ENCODE measurements around the gene MIS12. TPM values are rescaled to one million over a fixed set of nuclear protein-coding genes. Genes with fewer than 3 reads are reported as not detected.

The MIS12 gene, protein sequence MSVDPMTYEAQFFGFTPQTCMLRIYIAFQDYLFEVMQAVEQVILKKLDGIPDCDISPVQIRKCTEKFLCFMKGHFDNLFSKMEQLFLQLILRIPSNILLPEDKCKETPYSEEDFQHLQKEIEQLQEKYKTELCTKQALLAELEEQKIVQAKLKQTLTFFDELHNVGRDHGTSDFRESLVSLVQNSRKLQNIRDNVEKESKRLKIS
- total RNA-seq, result 10.0 TPM
- long read RNA-seq, transcript MIS12-206 (3 exons, 2,691 nt), result major isoform, 7 of 17 reads
- long read RNA-seq, partial matches to known transcripts, result 3 of 17 reads
- long read RNA-seq, other reads (novel, unspliced or antisense), result 5 of 17 reads

DNA sequence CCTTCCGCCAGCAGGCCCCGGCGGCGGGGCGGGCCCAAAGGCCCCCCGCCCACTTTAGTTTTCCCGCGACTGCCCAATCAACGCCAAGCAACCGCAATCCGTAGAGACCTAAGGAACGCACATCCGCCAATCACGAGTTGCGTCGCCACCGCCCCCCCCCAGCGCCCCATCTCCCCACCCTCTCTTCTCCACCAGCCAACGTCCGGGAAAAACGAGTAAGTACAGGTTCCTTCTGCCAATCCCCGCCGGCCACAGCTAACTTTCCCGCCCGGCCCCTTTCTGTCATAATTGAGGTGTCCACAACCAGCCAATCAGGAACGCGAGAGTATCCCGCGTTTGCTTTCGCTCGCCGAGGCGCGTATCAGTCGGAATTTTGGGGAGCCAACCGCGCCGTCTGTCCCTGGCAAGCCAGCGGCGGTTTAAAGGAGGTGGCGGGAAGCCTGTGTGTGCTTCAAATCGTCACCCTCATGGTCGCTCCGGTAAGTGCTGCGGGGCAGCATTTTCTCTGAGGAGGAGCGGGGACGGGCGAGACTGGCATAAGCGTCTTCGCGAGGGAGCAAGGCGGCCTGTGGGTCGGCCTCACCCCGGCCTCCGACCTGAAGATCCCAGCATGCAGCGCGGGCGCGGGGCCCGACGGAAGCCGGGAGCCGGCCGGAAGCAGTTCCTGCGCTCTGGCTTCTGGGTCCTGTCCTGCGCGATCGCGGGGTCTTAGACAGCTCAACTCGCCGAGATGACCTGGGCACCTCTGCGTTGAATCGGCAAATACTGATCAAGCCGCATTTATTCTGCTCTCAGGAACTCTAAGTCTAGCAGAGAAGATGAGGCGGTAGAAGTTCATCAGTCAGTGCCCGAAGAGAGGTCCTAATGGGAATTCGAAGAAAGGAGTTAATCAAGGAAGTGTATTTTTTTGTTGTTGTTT is at the start of gene MIS12:
Gene MIS12 (plus strand): TSS at position 361 of the 919 bp plus-strand sequence. CDS start 2,297 bp downstream, outside the sequence.
- ATAC-seq (ENCODE audit: poor library complexity), result peak; percentile 97
- intact Hi-C loops (cut with DNase I), result no loop called here
- DNase-seq, result peak; percentile 98

DNA sequence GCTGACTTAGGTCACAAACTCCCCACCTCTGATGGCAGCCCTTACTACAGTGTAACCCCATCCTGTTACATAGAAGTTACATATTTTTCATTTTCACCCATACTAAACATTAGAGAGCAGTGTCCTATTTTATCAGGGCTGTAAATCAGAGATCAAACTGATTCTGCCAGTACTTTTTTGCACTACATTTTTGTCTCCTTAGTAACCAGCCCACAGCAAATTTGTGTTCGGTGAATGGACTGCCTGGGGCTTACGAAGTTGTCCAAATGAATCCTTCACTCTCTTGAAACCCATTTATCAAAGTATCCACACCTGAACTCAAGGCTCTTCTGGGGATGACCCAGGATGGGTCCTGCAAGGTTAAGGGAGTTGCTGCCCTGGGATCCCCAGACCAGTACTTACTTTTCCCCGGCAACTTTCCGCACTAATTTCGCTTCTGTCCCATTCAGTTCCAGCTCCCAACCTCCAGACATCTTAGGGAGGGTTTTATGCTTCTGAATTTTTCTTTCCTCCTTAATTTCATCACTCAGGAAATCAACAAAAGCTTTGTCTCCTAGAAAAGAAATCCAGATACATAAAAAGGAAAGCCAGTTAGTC is 48.5 kb upstream of the MIS12 start:
- DNase-seq (no peak), ATAC-seq (ENCODE audit: poor library complexity) (no peak)
- intact Hi-C loops (cut with DNase I), result no loop called here

DNA sequence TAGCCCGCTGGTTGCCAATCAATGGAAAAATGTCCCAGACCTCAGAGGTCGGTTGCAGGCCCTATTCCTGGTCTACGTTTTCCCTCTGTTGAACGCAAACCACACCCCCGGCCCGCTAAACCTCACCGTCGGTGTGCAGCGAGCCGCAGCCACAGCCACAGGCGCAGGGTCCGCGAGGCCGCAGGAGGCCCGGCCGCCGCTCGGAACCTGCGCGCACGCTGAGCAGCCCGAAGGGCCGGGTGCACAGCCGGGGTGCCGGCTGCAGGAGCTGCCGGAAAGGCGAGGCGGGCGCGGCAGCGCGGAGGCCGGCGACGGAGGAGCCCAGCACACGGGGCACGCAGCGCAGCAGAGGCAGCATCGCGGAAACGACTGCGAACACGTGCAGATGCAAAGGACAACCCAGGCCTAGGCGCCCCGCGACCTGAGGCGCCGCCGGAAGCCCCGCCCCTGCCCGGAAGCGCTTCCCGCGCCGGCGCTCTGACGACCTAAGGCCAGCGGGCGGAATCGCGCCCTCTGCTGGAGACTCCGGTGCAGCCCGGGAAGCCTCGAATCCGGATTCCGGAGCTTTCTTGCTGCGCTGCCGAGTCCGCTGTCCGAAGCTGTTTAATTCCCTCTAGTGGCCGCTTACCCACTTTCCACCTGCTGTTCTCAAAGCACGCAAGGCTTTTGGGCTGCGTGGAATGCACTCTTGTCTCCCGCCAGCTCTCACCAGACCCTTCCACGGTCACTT is 47.5 kb upstream of the MIS12 start, which contains the start of gene C1QBP:
Gene C1QBP (minus strand): TSS at position 440 of the 730 bp plus-strand sequence. CDS start 82 bp downstream, at position 358.
- intact Hi-C loops (cut with DNase I), result no loop called here
- ATAC-seq (ENCODE audit: poor library complexity), result peak; percentile 98
- DNase-seq, result peak; percentile 95

DNA sequence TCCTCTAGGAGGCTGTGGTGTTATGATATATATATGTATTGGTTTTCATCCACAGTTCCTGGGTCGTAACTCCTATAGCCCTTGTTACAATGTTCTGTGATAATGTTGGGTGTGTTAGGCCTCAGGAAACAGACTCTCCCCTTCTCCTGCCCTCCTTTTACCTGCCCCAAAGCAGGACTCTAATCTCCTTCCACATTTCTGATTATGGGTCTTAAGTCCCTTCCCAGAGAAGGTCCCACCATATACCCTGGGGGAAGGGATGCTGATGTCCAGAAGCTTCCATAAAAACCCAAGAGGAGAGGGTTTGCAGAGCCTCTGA is 47.0 kb upstream of the MIS12 start:
- intact Hi-C loops (cut with DNase I), result no loop called here
- ATAC-seq (ENCODE audit: poor library complexity), result no peak

DNA sequence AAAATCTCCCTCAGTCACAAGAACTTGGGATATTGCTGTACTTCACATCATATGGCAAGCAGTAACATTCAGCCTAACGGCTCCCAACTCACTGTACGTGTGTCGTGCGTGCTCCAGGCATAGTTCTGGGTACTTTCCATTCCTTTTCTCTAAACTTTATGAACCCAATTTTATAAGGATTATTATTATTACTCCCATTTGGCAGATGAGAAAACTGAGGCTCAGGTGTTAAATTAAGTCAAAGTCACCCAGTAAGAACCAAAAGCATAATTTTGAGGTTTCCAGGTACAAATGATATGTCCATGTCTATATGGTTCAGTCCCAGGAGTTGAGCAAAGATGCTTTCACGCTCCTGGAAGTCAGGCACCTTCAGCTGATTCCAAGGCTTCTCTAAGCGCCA is 42.6 kb upstream of the MIS12 start:
- intact Hi-C loops (cut with DNase I), result no loop called here
- ATAC-seq (ENCODE audit: poor library complexity) (no peak), DNase-seq (no peak)

More for the DNA sequence above, 47.0 kb upstream of the MIS12 start:
- DNase-seq, result no peak

DNA sequence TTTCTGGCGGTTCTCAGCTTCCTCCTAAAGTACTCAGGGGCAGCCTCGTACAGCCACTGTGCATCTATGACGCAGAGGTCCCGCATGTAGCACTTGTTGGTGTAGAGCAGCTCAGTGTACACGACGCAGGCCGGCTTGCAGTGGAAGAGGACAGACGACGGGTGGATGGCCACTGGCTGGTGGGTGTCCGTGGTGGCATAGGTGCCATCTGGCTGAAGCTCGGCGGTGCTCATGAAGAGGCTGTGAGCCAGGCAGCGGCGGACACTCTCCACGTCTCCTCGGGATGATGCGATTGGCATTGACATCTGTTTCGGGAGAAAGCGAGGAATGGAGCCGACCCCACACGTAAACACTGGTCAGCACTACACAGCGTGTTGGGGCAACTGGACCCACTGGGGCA is 42.2 kb upstream of the MIS12 start:
- DNase-seq (no peak), ATAC-seq (ENCODE audit: poor library complexity) (no peak)
- intact Hi-C loops (cut with DNase I), result no loop called here

DNA sequence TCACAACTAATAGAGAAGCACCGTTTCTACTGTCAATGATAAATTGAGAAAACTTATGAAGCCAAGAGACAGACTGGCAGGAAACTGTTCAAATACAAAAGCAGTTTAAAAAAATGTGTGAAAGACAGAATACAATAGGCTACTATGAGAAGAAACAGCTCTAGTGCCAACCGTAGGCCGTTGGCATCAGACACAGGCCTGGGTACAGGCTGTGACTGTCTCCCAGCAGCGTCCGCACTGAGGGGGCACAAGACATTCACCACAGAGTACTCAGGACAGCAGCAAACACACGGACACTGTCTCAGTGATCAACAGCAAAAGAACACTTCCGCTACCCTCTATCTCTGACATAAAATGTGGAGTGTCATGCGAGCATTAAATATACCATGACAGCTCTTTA is 39.6 kb upstream of the MIS12 start:
- no peak for DNase-seq
- ATAC-seq (ENCODE audit: poor library complexity), result no peak
- intact Hi-C loops (cut with DNase I), result no loop called here

DNA sequence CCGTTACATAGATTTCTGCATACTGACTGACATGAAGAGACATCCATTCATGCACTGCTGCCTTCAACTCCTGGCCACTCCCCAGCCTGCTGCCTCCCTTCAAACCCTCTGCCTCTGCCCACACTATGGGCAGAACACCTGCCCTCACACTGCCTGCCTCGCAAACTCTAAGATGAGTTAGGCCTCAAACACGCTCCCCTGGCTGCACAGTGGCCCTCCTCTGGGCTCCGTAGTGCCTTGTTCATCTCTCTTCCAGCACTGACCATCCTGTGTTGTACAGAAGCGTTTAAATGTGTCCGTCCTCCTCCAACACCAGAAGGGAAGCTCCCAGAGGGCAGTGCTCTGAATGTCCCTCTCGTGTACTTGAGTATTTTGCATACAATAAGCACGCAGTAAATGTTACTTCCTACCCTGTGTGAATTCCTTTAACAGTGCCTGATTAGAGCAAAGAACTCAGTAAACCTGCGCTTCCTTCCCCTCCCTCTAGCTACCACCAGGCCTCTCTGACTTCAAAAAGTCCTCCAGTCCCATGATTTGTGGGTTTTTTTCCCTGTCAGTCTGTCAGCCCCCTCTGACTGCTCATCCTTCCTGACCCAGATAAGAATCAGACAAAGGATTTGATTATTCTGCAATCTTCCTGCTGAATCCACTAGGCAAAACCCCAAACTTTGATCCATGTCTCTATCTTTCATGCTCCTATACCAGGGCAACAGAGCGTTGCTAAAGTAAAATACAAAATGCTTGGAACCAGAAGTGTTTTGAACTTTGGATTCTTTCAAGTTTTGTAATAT is 21.5 kb upstream of the MIS12 start:
- no peak for DNase-seq
- ATAC-seq (ENCODE audit: poor library complexity), result no peak
- intact Hi-C loops (cut with DNase I), result no loop called here

DNA sequence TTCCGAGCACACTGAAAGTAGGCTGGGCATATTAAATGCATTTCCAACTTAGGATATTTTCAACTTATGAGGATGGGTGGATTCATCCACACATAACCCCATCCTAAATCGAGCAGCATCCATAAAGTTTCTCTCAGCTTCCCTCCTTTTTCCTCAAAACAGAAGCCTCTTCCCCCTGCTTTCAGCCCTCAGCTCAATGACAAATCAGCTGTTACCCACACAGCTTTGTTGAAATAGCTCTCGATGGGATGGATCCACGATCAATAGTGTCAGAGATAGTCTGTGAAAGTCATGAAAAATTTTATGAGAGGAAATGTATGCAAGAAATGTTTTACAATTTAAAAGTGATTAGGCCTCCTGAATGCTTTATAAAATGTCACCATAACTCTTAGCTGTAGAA is 20.1 kb upstream of the MIS12 start:
- DNase-seq (no peak), ATAC-seq (ENCODE audit: poor library complexity) (no peak)
- intact Hi-C loops (cut with DNase I), result no loop called here

DNA sequence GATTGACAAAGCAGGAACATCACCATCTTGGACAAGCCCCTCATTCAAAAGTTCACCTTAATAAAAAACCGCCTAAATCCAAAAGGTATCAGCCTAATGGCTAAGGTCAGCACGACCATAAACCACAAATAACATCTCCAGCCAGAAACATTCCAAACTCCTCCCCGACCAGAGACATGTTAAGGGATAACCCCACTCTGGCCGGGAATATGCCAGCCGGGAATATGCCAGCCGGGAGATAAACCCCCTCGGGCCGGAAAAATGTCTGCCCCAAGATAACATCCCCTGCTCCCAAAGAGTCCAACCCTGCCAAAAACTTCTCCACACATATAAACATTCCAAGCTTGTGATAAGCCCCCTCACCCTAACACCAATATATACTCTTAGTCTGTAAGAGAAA is 18.9 kb upstream of the MIS12 start:
- DNase-seq, result no peak
- intact Hi-C loops (cut with DNase I), result no loop called here
- ATAC-seq (ENCODE audit: poor library complexity), result no peak

DNA sequence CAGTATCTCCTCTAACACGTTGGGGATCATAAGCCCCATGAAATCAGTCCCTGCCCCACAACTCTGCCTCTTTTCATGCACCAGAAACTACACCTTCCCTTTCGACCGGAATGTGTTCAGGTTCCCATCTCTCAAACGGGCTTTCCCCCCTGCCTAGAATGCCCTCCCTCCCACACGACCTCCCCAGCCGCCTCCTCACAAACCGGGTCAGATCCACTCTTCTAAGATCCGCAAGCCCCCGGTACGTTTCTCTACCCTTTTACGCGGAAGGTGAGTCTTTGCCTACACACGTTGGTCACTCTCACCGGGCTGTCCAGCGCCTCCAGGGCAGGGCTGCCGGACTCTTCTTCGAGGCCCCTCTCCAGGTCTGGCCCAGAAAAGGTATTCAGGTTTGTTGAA is 18.3 kb upstream of the MIS12 start:
- intact Hi-C loops (cut with DNase I), result no loop called here
- DNase-seq, result no peak
- peak; percentile 7 for ATAC-seq (ENCODE audit: poor library complexity)

DNA sequence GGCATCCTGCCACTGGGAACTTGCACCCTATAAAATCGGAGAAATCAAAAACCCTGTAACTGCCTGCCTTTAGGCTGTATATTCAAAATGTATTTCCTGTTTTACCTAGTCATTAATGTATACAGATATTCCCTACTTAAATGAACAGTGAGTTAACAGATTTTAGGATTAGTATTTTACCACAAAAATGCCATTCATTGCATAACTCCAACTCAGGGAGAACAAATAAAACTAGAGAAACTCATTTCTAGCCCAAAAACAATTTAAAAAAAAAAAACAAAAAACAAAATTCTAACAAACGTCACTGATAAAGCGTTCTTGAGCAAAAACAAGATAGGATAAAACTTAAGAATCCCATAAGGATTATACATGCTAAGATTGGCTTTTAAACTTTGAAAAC is 13.9 kb upstream of the MIS12 start:
- intact Hi-C loops (cut with DNase I), result no loop called here
- ATAC-seq (ENCODE audit: poor library complexity) (no peak), DNase-seq (no peak)

DNA sequence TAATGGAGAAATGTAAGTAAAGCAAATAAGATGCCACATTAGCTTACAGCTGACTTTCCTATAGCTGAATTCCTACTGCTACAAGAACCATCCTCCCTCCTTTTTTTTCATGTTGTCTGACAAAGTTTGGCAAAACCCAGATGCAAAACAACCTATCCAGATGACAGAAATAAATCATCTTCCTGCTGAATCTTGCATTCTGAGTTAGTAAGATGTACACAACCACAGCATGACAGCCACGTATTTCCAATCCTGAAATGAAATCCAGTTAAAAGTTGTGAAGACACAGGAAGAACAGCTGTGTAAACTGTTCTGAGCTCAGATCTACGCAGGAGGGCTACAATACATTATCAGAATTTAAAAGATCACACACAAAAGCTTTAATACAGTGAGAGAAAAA is 12.5 kb upstream of the MIS12 start:
- no peak for ATAC-seq (ENCODE audit: poor library complexity)
- DNase-seq, result no peak
- intact Hi-C loops (cut with DNase I), result no loop called here

DNA sequence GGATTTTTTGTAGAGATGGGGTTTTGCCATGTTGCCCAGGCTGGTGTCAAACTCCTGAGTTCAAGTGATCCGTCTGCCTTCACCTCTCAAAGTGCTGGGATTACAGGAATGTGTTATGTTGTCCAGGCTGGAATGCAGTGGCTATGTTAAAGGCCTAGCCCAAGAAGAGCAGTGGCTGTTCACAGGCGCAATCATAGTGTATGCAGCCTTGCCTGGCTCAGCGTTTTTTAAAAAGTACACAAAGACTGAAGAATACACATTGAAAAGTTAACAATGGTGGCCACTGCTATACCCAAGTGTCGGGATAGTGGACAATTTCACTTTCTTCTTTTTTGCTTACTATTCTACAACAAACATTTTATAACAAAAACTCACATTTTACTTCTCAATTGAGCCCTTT is 7.4 kb upstream of the MIS12 start:
- intact Hi-C loops (cut with DNase I), result no loop called here
- DNase-seq, result no peak
- ATAC-seq (ENCODE audit: poor library complexity), result no peak

DNA sequence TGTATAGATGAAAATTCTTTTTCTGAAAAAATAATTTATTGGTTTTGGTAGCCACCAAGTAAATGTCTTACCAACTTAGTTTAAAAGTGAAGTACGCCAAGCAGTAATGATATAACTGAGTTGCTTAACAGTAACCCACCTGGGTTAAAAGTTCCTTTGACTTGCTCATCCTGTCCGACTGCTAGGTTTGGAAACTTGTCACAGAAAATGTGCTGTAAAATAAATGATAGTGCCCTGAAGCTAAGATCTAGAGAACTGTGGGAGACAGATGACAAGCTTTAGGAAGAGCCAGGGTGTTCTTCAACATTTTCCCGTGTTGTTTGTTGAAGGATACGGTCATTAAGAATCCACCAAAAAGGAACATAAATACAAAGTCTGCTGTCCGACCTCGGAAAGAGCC is 5.4 kb upstream of the MIS12 start:
- intact Hi-C loops (cut with DNase I), result no loop called here
- no peak for DNase-seq
- no peak for ATAC-seq (ENCODE audit: poor library complexity)

DNA sequence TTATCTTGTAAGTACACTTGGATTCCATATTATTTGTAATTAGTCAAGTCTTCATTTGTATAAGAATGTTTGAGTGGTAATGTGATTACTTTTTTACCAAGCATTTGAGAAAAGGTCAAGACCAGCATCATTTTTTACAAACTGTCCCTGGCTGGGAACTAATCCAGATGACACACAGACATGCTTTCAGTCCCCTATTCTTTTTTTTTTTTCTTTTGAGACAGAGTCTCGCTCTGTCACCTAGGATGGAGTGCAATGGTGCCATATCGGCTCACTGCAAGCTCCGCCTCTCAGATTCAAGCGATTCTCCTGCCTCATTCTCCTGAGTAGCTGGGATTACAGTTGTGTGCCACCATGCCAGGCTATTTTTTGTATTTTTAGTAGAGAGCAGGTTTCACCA is 4.9 kb upstream of the MIS12 start:
- no peak for DNase-seq
- intact Hi-C loops (cut with DNase I), result no loop called here
- ATAC-seq (ENCODE audit: poor library complexity), result no peak

DNA sequence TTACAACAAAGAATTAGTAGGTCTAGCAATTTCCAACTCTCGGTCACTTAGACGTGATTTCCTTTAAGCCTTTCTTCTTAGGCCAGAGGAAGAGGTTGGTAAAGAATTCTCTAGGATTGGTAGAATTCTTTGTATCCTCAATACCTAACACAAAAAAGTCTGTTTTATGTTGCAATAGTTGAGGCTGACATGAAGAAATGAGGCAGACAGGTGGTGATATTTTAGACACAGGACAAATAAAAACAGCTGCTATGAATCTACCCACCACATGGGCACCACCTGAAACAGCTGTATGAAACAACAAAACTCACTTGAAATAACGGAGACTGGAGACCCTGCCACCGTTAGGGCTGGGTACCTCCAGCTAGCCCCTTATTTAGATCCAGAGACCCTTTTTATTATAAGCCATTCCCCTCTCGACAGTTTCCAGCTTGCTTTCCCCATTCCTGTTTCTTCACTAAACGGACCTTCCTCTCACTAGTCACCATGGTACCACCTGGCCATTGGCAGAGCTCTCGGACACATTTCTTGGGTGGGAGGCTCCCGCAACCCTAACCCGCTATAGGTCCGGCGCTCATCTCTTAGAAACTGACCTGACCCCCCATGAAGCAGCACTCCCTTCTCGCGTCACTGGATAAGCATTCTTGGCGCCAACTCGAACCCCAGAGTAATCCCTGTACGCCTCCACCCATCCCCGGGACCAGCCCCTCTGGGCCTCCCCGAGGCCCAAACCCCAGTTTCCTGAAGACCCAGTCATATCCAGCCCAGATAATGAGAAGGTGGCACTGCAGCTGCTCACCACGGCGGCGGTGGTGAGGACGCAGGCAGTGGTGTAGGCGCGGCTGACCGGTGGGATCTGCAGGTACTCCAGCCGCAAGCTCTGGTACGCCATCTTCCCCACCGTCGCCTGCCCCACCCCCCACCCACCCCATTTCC is 828 bp upstream of the MIS12 start, which contains the start of gene DERL2:
Gene DERL2 (minus strand): TSS at position 909 of the 936 bp plus-strand sequence. CDS start 17 bp downstream, at position 892.
- intact Hi-C loops (cut with DNase I), result no loop called here
- ATAC-seq (ENCODE audit: poor library complexity) (peak; percentile 6), DNase-seq (no peak)
